ENCODE data around the gene ADPRHL1.

DNA sequence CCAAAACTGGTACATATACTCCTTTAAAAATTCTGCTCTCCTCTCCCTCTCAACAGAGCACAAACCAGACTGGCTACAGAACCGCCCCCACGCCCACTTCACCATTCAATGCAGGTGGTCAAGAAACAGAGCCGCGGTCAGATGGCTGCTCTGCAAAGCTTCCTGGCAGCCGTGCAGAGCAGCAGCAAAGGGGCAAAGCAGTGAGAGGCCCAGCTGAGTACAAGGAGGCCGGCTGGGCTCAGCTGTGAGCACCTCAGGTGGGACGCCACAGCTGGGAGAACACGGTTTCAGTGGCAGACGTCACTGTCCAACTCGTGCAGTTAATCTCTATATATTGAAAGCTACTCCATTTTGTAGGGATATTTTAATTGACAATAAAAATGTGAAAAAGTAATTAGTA, 97.7 kb downstream of the ADPRHL1 start:
- no peak for TF ChIP-seq CTCF (IDR thresholded peaks at IDR 0.05; ENCODE audit: low read depth, low read length, missing input control)
- TF ChIP-seq TAF1 (conservative IDR thresholded peaks at IDR 0.05) = no peak
- TF ChIP-seq SP1 (IDR thresholded peaks at IDR 0.05) = no peak
- TF ChIP-seq FOXA2 (IDR thresholded peaks at IDR 0.05) = no peak
- TF ChIP-seq NR2F2 (IDR thresholded peaks at IDR 0.05) = no peak
- no peak for TF ChIP-seq RAD21 (IDR thresholded peaks at IDR 0.05)
- TF ChIP-seq GABPA (IDR thresholded peaks at IDR 0.05 in 1 of 2, conservative IDR thresholded peaks at IDR 0.05 in 1 of 2) = no peak
- no peak for TF ChIP-seq YY1 (IDR thresholded peaks at IDR 0.05)
- no peak for TF ChIP-seq REST (IDR thresholded peaks at IDR 0.05)
- no peak for TF ChIP-seq ZBTB33 (IDR thresholded peaks at IDR 0.05)
- TF ChIP-seq, protein P1, sequence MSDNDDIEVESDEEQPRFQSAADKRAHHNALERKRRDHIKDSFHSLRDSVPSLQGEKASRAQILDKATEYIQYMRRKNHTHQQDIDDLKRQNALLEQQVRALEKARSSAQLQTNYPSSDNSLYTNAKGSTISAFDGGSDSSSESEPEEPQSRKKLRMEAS (IDR thresholded peaks at IDR 0.05) = no peak
- TF ChIP-seq EGR1 (IDR thresholded peaks at IDR 0.05; ENCODE audit: low read depth in 2 of 2) = no peak
- TF ChIP-seq HNF4G (IDR thresholded peaks at IDR 0.05) = no peak
- no peak for TF ChIP-seq FOXA1 (IDR thresholded peaks at IDR 0.05)
